OCI-LY7 (cell line): ENCODE data around the gene CLEC6A.

Source experiments
- CTCF ChIP-seq: fragments of 200-600 bp; sonication (generic); conservative IDR thresholded peaks from 2 replicates; pipeline ENCODE4 v1.5.1; 2014; ENCODE audit warnings: mild to moderate bottlenecking, antibody characterized with exemption, low read length, moderate library complexity, mixed read lengths
- EZH2phosphoT487 ChIP-seq: fragments of 200-600 bp; sonication (generic); IDR thresholded peaks from 2 replicates; pipeline ENCODE4 v1.6.1; 2018; ENCODE audit warnings: low read depth, borderline replicate concordance, mild to moderate bottlenecking, mixed run types, antibody characterized with exemption, low read length, moderate library complexity, mixed read lengths

GRCh38 chr12:8519171-8519570 lies 63.4 kb downstream of the CLEC6A start:
- TF ChIP-seq CTCF (no peak), EZH2phosphoT487 (no peak)
